NCI-H1436 treated with DMSO at 0.1 percent for 48 hours (cell line): Measurements from ENCODE around the gene SPG11.

ENCODE experiments used
- DNase-seq: peaks from one replicate; lab custom pipeline; 2025; lab: John Stamatoyannopoulos, UW

The SPG11 gene

DNA sequence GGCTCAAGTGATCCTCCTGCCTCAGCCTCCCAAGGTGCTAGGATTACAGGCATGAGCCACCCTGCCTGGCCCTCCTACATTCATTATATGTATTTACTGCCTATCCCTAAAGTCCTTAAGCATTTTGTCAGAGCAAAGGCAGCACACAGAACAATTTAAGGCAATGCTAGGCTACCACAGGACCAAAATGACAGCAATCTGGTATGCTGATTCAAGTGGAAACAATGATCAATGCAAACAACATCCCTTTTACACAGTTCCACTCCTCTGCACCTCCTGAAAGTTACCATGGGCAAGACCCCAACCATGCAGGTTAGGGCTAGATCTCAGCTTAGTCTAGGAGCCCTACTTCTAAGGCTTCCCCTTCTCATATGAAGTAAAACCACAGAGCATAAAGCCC lies 40.3 kb downstream of the SPG11 start:
- DNase-seq: no peak

DNA sequence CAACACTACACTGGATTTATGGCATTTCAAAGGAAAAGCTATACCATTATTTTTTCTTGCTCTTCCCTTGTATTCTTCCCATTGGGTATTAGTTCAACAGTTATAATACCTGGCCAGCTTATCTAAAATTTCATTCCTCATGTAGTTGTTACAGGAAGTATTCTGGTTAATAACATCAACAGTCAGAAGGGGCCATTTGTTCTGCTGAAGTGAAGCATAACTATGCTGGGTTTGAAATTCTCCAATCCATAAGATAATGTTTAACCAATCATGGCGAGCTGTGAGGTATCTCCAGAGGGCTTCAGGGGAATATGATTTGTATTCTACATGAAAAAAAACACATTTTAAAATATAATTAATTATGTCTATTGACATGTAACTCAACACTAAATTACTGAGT lies 43.4 kb downstream of the SPG11 start:
- DNase-seq: no peak

DNA sequence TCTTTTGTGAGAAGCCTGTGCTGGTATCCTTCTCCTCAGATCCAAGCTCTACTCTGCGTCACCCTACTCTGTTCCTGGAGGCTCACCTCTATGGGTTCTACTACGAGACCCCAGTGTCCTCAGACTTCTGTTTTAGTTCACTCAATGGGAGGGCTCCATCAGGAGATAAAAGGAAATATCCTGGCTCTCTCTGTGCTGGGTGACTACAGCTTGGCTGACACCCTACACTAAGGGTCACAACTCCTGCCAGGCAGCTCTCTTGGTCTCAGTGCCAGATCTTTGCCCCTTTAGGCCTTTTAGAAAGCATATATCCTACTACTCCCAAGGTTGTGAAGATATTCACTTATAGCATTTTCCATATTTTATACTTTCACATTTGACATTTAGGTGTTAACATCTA lies 46.5 kb downstream of the SPG11 start:
- DNase-seq: no peak

DNA sequence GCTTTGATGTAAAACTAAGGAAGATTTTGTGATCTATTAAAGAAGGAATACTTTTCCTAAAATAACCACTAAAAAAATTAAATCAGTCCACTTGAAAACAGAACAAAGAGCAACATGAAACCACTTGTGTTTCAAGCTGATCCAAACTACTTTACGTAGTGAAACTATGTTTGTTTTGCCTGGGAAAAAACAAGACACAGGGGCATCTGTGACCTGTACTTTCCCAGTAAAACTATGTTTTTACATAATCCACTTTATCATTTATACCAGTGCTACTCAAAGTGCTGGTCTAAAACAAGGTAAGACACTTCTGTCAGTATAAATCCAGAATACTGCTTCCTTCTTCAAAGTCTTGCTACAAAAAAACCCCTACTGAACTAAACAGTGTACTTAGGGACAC lies 56.7 kb downstream of the SPG11 start:
- no peak for DNase-seq

DNA sequence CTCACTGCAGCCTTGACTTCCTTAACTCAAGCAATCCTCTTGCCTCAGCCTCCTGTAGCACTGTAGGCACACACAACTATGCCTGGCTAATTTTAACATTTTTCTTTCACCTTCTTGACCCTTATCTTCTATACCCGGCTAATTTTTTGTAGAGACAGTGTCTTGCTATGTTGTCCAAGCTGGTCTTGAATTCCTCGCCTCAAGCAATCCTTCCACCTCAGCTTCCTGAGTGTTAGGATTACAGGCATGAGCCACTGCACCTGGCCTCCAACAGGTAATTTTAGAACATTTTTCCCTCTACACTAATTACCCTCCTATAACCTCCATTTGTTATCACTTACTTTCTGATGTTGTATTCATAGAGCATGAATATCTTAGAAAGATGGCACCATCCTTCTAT lies 60.3 kb downstream of the SPG11 start:
- no peak for DNase-seq

DNA sequence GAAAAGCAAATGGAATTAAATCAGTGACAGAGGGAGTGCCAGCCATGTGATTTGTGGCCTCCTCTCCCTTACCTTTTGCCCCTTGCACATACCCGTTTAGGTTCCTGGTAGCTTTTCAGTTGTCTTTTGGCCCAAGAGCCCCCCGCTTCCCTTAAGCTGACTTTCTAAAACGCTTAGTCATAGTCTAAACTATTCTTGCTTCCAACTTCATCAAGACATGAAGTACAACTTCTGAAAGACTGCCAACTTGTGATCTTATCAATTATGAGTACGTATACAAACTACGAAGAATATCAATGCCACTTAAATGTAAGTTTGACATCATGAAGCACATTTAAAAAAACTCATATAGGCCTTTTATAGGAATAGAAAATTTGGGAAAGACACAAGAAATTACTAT lies 64.6 kb downstream of the SPG11 start:
- DNase-seq: no peak

DNA sequence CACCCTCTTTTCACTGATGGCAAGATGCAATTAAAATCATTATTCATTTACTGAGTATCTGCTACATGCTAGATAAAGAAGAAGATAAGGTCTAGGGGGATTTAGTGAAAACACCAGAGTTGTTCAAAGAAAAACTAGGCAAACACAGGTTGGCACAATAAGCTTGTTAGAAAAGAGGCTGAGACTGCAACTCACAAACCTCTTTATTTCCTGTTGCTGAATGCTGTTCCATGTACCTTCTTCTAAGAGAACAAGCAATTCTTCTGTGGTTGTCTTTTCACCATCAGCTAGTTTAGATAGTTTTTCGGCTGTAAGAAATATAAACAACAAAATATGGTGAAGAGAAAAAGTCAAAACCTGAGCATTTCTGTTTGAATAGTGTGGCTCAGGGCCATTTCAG lies 65.4 kb downstream of the SPG11 start:
- no peak for DNase-seq

DNA sequence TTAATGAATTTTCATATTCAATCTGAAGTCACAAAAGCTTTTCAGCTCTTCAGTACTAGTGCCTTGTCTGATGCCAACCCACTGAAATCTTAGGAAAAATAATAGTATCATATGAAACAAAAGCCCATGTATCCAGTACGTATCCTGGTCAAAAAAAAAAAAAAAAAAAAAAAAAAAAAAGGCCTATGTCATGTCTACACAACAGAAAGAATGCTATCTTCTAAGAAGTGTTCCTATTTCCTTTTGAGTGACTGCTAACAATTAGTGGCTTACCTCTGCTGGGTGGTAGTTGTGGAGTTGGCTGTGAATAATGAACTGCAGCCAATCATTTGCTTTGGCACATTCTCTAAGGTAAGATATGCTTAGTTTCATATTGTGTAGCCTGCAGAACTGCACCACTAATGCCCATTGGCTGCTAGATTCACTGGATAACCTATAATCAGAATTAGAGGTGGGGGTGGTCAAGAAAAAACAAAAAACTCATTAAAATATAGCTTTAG lies 66.9 kb downstream of the SPG11 start:
- DNase-seq: no peak

DNA sequence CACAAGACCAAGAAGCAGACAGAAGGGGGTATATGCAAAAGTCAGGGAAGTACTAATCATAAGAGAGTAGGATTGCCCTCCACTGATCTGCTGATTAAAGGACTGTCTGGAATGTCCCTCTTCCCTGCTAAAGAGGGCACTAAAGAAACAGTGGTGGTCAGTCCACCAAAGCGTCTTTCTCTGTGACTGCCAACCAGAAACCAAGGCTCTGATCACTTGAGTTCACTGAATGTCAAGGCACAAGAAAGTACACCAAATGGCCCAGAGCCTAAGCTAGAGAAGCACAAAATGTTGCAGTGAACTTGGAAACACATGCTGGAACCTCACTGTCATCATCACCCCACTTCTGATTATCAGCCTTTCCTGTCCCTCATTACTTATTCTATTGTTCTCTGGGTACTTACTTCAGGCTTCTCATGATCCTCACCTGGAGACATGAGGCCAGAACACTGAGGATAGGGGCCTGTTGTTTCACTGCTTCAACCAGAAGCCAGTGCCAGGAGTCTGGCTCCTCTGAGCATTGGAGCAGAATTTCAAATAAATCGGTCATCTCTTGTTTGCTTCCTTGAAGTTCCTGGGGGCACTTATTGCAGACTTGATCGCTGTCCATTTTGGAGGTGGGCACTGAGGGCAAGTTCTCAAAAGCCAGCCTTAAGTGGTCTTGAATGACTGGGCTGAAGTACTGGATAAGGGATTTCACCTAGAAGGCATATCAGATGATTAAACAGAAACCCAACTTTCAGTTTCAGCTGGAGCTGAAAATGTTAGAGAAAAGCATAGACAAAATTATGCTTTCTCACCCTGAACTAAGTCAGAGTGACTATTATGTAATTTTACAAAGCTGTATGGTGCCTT lies 67.6 kb downstream of the SPG11 start:
- DNase-seq: no peak

DNA sequence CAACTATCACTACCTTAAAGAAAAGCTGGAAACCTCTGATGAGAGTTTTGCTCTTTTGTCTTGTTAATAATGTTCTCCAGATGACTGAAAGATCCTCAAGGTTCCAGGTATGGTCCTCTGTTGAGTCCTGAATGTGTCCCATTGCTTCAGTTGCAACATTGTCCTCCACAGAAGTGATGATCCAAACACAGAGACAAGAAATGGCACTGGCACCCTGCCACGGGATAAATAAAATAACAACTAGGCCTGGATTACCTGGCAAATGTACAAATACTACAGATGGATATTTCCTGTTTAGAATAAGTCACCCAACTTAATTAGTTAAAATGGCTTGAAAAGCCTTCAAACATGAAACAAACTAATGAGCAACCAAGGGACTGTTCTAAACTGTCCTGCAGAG lies 68.2 kb downstream of the SPG11 start:
- no peak for DNase-seq

DNA sequence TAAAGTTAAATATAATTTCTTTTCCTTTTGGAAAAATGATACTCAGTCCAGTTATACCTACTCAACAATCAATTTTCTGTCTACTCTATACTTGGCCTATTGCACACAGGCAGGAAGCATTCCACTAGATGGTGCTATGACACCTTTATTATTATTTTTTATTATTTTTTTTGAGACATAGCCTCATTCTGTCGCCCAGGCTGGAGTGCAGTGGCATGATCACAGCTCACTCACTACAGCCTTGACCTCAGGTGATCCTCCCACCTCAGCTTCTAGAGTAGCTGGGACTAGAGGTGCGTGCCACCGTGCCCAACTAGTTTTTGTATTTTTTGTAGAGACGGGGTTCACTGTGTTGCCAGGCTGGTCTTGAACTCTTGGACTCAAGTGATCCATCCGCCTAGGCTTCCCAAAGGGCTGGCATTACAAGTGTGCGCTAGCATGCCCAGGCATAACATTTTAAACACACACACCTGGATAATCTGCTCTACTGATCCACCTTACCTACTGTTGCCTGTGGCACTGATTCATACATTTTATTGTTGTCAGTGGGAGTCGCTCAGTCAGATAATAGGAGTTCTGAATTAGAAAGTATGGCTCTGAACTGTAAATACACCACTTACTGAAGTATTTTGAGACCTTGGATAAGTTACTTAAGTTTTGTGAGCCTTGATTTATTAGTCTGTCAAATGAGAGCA lies 70.3 kb downstream of the SPG11 start:
- DNase-seq: no peak

DNA sequence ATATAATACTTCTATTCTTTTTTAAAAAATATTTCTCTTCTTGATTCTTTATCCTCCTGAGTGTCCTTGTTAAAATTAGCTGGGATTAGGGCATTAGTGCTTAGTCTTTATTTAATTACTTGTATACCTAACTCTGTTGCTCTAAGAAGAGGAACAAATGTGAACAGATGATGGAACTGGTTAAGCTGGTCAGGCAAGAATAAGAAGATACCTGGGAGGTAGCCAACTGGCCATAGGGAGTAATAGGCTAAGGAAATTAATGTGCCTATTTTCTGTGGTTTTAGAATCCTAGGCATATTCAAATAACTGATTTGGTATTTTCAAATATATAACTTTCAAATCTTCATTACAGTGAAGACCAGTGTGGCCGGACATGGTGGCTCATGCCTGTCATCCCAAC lies 72.1 kb downstream of the SPG11 start:
- DNase-seq: no peak

DNA sequence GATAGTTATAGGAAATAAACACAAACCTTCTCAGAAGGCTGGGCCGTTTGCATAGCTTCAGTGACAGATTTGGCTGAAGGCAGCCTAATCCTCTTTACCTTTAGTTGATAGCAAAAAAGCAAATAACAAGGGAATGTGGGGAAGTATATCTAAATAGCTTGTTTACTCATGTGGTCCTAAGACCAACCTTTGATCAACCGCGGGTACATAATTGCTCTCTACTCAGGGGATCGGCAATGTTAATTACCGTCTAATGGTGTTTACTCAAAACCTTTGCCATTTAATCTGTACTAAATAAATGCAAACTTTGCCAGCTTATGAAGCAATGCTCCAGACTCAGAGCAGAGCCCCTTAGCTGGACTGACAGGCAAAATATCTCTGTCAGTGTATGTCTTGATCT lies 74.9 kb downstream of the SPG11 start:
- no peak for DNase-seq

DNA sequence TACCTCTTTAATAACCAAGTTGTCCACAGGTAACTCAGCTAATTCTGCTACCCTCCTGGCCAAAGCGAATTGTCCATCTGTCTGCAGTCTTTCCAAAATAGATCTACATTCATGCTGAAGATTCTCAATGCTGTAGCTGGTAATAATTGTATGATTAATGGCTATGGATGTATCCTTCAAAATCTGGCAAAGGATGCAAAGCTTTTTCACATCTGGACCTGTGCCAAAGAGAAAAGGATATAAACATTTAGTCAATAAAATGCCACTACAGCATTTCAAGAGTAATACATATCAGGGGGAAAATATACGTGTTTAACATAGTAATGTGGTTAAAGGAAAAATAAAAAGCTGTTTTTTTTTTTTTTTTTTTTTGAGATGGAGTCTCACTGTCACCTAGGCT lies 77.8 kb downstream of the SPG11 start:
- no peak for DNase-seq

DNA sequence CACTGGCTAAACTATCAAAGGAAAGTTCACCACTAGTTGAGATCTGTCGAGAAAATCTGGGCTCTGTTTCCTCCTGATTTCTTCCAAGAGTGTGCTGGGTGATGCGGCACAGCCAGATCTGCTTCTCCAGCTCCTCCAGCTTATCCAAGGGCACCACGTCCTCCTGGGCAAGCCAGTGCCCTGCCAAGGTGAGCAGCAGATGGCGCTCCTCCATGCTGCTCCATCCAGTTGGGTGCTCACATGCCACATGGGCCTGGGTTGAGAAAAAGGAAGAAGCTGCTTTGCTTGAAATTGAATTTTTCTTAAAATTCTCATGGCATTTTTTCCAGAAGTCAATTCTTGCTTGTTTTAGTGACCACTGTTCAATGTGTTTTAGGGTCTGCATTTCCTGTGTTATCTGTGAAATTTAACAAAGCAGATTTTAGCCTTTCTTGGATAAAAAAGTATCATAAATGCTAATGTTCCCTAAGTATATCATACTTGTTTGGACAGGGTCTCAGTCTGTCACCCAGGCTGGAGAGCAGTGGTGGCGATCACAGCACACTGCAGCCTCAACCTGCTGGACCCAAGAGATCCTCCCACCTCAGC lies 79.2 kb downstream of the SPG11 start:
- no peak for DNase-seq

DNA sequence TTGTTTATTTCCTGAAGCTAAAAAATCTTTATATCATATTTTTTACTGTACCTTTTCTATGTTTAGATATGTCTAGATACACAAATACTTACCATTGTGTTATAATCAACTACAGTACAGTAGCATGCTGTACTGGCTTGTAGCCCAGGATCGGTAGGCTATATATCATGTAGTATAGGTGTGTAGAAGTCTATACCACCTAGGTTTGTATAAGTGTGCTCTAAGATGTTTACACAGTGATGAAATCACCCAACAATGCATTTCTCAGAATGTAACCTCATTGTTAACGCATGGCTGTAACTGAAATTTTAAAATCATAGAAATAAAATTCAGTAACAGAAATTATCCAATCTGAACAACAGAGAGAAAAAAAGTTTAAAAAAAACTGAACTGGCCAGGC lies 83.4 kb downstream of the SPG11 start:
- DNase-seq: no peak

DNA sequence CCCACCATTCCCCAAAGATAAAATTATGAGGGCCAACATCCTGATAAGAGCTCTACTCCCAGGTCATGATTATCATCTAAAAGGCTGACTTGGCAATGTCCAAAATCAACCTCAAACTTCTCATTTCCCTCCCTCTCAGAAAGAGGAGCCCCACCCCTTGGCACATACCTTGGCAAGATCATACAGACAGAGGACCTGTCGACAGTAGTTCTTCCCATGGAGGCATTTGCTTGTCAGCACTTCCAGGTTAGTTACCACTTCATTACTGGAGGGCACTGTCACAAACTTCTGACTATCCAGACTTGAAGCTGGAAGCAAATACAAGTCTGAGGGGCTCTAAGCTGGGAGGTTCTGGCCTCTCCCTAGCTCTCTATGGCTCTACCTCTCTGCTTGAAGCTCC lies 88.7 kb downstream of the SPG11 start:
- DNase-seq: no peak

DNA sequence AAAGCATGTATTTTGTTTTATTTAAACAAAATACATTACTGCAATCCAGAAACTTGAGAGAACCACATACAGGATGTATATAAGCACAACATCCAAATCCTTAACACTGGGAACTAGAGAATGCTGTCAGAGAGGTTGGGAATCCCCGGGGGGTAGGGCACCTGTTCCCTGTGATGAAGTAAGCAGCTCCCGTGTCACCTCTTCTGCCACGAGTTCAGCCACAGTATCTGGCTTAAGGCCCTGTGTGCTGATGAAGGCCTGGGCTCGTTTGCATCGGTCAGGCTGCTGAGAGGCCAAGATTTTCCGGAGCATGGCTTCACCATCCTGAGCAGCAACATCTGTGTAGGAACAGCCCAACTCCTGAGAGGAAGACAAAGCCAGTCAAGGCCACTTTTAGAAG lies 90.1 kb downstream of the SPG11 start:
- no peak for DNase-seq

DNA sequence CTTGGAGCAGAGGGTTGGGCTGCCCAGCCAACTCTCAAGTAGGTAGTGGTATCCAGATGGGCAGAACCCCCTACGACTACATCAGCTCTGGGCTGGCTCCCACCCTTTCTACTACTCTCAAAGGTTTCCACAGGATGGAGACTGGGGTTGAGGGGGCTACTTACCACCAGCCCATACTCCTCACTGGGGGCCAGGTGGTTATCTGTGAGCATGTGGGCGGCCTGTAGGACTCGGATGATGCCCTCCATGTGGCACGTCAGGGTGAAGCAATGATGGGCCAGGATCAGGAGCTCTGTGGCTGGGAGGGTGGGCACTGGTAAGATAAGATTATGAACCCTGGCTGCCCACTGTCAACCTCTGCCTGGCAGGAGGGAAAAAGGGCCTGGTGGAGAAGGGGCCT lies 93.1 kb downstream of the SPG11 start:
- DNase-seq: no peak

DNA sequence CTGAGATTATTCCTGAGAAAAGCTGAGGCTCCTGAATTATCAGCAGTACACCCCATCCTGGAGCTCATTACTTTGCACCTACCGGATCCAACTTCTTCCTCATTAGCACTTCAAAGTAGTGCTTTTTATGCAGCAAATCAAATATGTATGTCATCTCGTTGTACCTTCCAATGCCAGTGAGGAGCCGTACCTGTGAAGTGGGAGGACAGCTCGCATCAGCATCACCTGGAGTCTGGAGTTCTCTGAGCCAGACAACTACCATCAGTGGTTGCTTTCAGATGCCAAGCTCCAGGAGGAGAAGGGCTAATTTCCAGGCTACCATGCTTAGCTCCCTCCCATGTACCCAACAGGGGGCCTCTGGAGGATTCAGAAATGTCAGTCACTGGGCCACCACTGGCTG lies 94.1 kb downstream of the SPG11 start:
- DNase-seq: no peak

DNA sequence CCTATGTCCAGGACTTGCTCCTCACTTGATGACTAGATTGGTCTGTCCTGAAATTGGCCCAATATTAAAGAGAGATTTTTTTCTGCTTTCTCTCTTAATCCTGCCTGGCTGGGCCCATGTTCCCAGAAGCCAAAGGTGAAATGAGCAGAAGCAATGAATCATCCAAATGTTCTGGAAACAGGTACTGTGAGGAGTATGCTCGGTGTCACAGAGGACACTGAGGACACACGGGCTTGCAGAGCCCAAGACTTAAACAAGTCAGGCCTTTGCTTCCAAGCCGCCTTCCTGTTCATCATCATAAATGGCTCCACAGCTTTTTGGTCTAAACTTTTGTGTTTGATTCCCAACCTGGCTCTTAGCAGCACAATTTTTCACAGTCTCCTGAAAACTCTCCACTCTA lies 95.1 kb downstream of the SPG11 start:
- no peak for DNase-seq

DNA sequence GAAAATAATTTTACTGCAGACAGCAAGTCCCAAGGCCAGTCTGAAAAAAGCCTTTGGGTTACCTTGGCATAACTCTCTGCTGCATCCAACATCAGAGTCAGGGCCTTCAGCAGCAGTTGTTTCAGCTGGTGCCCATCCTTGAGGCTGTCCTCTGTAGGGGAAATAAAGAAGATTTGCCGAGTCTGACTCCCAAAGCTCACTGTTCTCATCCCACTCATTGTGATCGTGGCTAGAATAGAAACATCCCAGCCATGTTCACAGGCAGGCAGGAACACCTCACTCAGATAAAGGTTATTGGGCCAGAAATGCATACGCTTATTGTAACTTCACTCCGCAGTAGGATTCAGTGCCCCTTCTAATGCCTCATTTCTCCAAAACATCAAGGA lies 97.3 kb downstream of the SPG11 start:
- no peak for DNase-seq
